ENCODE results near the gene KRTAP5-7.
"Not testable (repeated sequence)": the region's sequence is repeated elsewhere in the genome, so short reads cannot be mapped to it uniquely, and the experiment has no call there.

KRTAP5-7 gene

DNA sequence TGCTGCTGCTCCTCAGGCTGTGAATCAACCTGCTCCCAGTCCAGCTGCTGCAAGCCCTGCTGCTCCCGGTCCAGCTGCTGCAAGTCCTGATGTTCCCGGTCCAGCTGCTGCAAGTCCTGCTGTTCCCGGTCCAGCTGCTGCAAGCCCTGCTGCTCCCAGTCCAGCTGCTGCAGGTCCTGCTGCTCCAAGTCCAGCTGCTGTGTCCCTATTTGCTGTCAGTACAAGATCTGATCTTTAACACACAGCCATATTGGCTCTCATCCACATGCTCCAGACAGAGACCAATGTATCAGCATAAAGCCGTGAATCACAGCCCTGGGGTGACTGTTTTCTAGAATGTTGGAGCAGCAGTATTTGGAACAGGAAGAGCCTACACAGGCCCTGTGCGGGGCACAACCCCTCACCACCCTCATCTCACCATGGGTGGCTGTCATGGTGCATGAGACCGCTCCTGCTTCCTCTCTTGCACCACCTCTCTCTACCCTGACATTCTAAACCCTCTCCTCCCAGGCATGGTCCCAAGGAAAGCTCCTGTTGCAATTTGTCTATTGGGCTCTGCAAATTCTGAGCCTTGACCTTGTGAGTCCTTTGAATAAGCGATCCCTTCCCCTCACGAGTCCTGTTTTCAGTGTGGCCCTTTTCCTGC lies 41.8 kb downstream of the KRTAP5-7 start:
- no peak for DNase-seq (ENCODE audit: low read depth)
- in situ Hi-C loops (cut with HindIII; ENCODE audit: low sequenced_read_pairs) = no loop called here
- TF ChIP-seq, protein P1, sequence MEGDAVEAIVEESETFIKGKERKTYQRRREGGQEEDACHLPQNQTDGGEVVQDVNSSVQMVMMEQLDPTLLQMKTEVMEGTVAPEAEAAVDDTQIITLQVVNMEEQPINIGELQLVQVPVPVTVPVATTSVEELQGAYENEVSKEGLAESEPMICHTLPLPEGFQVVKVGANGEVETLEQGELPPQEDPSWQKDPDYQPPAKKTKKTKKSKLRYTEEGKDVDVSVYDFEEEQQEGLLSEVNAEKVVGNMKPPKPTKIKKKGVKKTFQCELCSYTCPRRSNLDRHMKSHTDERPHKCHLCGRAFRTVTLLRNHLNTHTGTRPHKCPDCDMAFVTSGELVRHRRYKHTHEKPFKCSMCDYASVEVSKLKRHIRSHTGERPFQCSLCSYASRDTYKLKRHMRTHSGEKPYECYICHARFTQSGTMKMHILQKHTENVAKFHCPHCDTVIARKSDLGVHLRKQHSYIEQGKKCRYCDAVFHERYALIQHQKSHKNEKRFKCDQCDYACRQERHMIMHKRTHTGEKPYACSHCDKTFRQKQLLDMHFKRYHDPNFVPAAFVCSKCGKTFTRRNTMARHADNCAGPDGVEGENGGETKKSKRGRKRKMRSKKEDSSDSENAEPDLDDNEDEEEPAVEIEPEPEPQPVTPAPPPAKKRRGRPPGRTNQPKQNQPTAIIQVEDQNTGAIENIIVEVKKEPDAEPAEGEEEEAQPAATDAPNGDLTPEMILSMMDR (IDR thresholded peaks at IDR 0.05; ENCODE audit: low read depth, low read length, missing control alignments) = no peak
- H3K4me3 ChIP-seq (ENCODE audit: low read depth, low read length) = no peak overlapping the region

DNA sequence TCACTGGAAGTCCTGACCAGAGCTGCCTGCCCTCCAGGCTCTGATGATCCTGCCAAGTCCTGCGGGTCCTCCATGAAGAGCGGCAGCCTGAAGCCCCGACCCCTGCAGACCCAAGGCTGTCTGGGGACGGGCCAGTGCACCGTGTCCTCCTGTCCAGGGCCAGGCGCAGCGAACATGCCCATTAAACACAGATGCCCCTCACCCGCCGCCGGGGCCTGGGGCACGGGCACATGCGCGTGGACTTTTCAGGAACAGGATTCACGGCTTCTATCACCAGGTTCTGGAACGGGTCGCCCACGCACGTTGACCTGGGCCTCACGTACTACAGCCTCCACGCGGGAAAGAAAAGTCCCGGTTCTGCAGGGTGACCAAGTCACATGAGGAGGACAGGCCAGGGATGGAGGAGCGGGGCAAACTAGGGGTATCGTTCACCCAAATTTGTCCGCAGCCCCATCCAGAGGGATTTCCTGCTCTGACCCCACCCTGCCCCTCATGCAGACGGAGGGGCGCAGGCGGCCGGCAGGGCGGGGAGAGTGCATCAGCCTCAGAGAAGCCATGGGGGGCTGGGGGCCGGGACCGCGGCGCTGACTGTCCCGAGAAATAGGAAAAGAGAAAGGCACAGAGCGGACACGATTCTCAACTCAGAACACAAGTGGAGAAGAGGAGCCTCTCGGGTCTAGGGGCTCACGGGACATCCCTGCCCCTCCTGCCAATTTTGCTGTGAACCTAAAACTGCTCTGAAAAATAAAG lies 44.2 kb downstream of the KRTAP5-7 start:
- in situ Hi-C loops (cut with HindIII; ENCODE audit: low sequenced_read_pairs); DNase-seq (ENCODE audit: low read depth); H3K4me3 ChIP-seq (ENCODE audit: low read depth, low read length): not testable (repeated sequence)

DNA sequence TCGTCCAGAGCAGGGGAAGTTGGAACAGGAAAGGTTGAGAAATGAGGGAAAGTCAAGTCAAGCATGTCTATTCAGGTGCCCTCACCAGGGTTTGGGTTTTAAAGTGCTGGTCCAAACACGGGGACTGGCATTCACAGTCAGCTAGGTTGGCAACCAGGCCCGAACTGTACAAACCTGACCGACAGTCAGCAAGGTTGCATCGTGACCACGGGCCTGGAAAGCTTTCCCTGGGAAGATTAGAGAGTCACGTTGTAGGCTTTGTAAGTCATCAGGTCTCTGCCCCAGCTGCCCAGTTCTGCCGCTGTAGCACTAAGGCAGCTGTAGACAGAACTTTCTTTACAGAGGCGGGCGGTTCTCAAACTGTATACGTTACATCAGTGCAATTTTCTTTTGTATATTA lies 45.7 kb downstream of the KRTAP5-7 start:
- in situ Hi-C loops (cut with HindIII; ENCODE audit: low sequenced_read_pairs) = no loop called here
- no peak overlapping the region for H3K4me3 ChIP-seq (ENCODE audit: low read depth, low read length)
- TF ChIP-seq, protein P1 (IDR thresholded peaks at IDR 0.05; ENCODE audit: low read depth, low read length, missing control alignments) = no peak
- DNase-seq (ENCODE audit: low read depth) = no peak

DNA sequence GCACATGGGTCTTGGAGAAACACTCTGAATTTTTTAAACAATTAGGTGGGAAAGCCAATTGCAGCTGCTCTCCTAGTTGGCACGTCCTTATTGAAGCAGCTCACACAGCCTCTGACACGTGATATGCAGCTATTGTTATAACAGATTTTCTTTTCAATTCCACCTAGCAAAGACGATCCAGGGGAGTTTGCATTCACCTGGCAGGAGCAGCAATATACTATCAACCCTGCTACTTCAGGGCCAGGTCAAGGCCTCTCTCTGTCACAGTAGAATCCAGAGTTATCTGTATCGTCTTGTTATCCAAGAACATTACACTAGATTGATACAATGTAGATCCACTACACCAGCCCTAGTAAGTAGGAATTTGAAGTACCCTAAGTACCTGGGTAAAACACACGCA lies 47.4 kb downstream of the KRTAP5-7 start:
- H3K4me3 ChIP-seq (ENCODE audit: low read depth, low read length) = no peak overlapping the region
- in situ Hi-C loops (cut with HindIII; ENCODE audit: low sequenced_read_pairs) = no loop called here
- no peak for DNase-seq (ENCODE audit: low read depth)
- TF ChIP-seq, protein P1 (IDR thresholded peaks at IDR 0.05; ENCODE audit: low read depth, low read length, missing control alignments) = no peak

DNA sequence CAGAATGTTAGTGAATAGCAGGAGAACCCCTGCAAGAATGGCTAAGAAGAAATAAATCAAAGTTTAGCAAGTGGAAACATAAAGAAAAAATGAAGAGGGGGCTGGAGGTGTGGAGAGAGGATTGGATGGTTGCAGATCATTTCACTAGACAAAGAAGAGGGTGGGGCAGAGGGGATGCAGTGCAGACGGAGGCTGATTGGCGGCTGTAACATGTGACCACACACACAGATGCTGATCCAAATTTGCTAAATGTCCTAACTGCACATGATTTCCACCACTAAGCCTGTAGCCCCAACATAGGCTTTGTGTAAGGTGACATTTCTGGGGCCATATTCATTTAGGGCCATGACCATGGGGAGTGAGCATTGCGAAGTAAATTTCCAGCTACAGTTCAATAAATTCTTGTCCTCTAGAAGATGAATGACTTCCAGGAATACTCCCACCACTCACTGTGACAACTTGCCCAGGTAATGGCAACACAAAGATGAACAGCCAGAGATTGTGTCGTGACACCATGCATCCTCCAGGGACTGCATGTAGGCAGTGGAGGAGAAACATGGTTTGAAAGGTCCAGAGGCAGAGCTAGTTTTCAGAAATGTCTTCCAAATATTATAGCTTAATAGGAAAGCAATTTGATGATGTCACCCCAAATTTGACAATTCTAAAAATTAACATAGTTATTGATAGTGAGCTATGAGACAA lies 48.8 kb downstream of the KRTAP5-7 start:
- TF ChIP-seq, protein P1 (IDR thresholded peaks at IDR 0.05; ENCODE audit: low read depth, low read length, missing control alignments) = no peak
- in situ Hi-C loops (cut with HindIII; ENCODE audit: low sequenced_read_pairs) = no loop called here
- no peak overlapping the region for H3K4me3 ChIP-seq (ENCODE audit: low read depth, low read length)
- no peak for DNase-seq (ENCODE audit: low read depth)

DNA sequence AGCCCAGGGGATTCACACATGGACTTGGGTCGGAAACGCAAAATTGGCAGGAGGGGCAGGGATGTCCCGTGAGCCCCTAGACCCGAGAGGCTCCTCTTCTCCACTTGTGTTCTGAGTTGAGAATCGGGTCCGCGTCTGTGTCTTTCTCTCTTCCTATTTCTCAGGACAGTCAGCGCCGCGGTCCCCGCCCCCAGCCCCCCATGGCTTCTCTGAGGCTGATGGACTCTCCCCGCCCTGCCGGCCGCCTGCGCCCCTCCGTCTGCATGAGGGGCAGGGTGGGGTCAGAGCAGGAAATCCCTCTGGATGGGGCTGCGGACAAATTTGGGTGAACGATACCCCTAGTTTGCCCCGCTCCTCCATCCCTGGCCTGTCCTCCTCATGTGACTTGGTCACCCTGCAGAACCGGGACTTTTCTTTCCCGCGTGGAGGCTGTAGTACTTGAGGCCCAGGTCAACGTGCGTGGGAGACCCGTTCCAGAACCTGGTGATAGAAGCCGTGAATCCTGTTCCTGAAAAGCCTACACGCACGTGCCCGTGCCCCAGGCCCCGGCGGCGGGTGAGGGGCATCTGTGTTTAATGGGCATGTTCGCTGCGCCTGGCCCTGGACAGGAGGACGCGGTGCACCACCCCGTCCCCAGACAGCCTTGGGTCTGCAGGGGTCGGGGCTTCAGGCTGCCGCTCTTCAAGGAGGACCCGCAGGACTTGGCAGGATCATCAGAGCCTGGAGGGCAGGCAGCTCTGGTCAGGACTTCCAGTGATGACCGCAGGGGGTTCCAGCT lies 49.8 kb downstream of the KRTAP5-7 start:
- in situ Hi-C loops (cut with HindIII; ENCODE audit: low sequenced_read_pairs) = not testable (repeated sequence)

DNA sequence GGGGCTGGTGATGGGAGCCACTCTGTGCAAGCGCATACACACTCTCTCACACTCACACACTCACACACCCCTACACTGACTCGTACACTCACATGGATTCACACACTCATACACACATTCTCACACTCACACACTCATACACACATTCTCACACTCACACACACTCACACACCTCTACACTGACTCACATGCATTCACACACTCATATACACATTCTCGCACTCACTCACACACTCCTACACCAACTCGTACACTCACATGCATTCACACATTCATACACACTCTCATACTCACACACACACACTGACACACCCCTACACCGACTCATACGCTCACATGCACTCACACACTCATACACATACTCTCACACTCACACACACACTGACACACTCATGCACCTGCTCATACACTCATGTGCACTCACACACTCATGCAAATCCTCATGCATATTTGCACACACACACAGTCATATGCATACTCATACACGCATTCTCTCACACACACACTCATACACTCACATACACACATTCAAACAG lies 50.5 kb downstream of the KRTAP5-7 start:
- no peak for DNase-seq (ENCODE audit: low read depth)
- no peak overlapping the region for H3K4me3 ChIP-seq (ENCODE audit: low read depth, low read length)

More for the DNA sequence above, 49.8 kb downstream of the KRTAP5-7 start:
- not testable (repeated sequence) for DNase-seq (ENCODE audit: low read depth); H3K4me3 ChIP-seq (ENCODE audit: low read depth, low read length)

More for the DNA sequence above, 50.5 kb downstream of the KRTAP5-7 start:
- in situ Hi-C loops (cut with HindIII; ENCODE audit: low sequenced_read_pairs) = no loop called here
- TF ChIP-seq, protein P1 (IDR thresholded peaks at IDR 0.05; ENCODE audit: low read depth, low read length, missing control alignments) = no peak
